OCI-LY7 (cell line): ENCODE data around the gene DPH6. TPM values are rescaled to one million over a fixed set of nuclear protein-coding genes. Genes with fewer than 3 reads are reported as not detected.

Experiments used
- BruUV-seq: library from RNA; stranded (reverse); fragments of 400-500 nt; replicated peaks from 2 replicates; lab custom pipeline; 2021; lab: Mats Ljungman, UMichigan
- CTCF ChIA-PET: fragments of 300-600 bp; sonication (Branson Sonifier 250); formaldehyde crosslinking; loops from one replicate; lab custom pipeline; 2022; ENCODE audit warnings: antibody characterized with exemption; ENCODE audit not compliant: unreplicated experiment; lab: Charles Lee
- POLR2A ChIA-PET: fragments of 300-600 bp; sonication (Branson Sonifier 250); formaldehyde crosslinking; loops from one replicate; lab custom pipeline; 2022; ENCODE audit warnings: antibody characterized with exemption; lab: Charles Lee
- DNase-seq: peaks from one replicate; pipeline ENCODE4 v3.0.0-alpha.2; 2015; ENCODE audit warnings: low spot score
- H2AFZ ChIP-seq: fragments of 200-600 bp; sonication (generic), shearing (Covaris generic); 2 replicates; pipeline ENCODE4 v1.6.1; 2014; ENCODE audit warnings: mild to moderate bottlenecking, antibody characterized with exemption, low read length, moderate library complexity
- H3K27ac ChIP-seq: fragments of 200-600 bp; sonication (generic); 2 replicates; pipeline ENCODE4 v1.5.1; 2014; ENCODE audit warnings: mixed run types, low read depth, mild to moderate bottlenecking, moderate library complexity, low read length, inconsistent platforms; ENCODE audit not compliant: poor library complexity, severe bottlenecking
- H3K36me3 ChIP-seq: fragments of 200-600 bp; sonication (generic); 2 replicates; pipeline ENCODE4 v1.6.1; 2014; ENCODE audit warnings: mild to moderate bottlenecking, antibody characterized with exemption, low read length, moderate library complexity, mixed read lengths; ENCODE audit not compliant: insufficient read depth
- H3K4me1 ChIP-seq: fragments of 200-600 bp; sonication (generic); 2 replicates; pipeline ENCODE4 v1.5.1; 2014; ENCODE audit warnings: mild to moderate bottlenecking, low read length; ENCODE audit not compliant: insufficient read depth, poor library complexity, severe bottlenecking
- H3K4me2 ChIP-seq: fragments of 200-600 bp; sonication (generic); 2 replicates; pipeline ENCODE4 v1.6.1; 2014; ENCODE audit warnings: mild to moderate bottlenecking, low read length
- H3K4me3 ChIP-seq: fragments of 200-600 bp; sonication (generic); 2 replicates; pipeline ENCODE4 v1.5.1; 2014; ENCODE audit warnings: mild to moderate bottlenecking, low read depth, low read length; ENCODE audit not compliant: poor library complexity, severe bottlenecking
- H3K79me2 ChIP-seq: fragments of 200-600 bp; sonication (generic); 2 replicates; pipeline ENCODE4 v1.6.1; 2016; ENCODE audit warnings: low read depth, mild to moderate bottlenecking, low read length, moderate library complexity, mixed read lengths; ENCODE audit not compliant: insufficient read depth
- H3K9me2 ChIP-seq: fragments of 200-600 bp; sonication (generic); 2 replicates; pipeline ENCODE4 v1.6.1; 2016; ENCODE audit warnings: mild to moderate bottlenecking, low read length, mixed read lengths; ENCODE audit not compliant: insufficient read depth
- H3K9me3 ChIP-seq: fragments of 200-600 bp; sonication (generic); 2 replicates; pipeline ENCODE4 v1.6.1; 2014; ENCODE audit warnings: mild to moderate bottlenecking, mixed run types, low read length, mixed read lengths
- H4K20me1 ChIP-seq: fragments of 200-600 bp; sonication (generic); 2 replicates; pipeline ENCODE4 v1.6.1; 2014; ENCODE audit warnings: mild to moderate bottlenecking, antibody characterized with exemption, low read length, moderate library complexity, mixed read lengths; ENCODE audit not compliant: insufficient read depth
- CTCF ChIP-seq: fragments of 200-600 bp; sonication (generic); conservative IDR thresholded peaks from 2 replicates; pipeline ENCODE4 v1.5.1; 2014; ENCODE audit warnings: mild to moderate bottlenecking, antibody characterized with exemption, low read length, moderate library complexity, mixed read lengths
- EZH2phosphoT487 ChIP-seq: fragments of 200-600 bp; sonication (generic); IDR thresholded peaks from 2 replicates; pipeline ENCODE4 v1.6.1; 2018; ENCODE audit warnings: low read depth, borderline replicate concordance, mild to moderate bottlenecking, mixed run types, antibody characterized with exemption, low read length, moderate library complexity, mixed read lengths
- intact Hi-C: fragments of 100-400 bp; cut with micrococcal nuclease; formaldehyde crosslinking; loops from one replicate; pipeline ENCODE4 v1.10.0; 2022; ENCODE audit not compliant: unreplicated experiment
- total RNA-seq, 2 experiments: library from RNA; depleted of rRNA in 1 of 2; stranded (reverse); fragments of >200 nt in 1 of 2; shearing (Covaris generic) in 1 of 2; gene quantifications; 2 replicates each; pipeline ENCODE4 v1.2.3, GENCODE V29; 2014 to 2022

Gene DPH6
- total RNA-seq, 2 experiments from 2014 or later, result 12.6 to 21.4 TPM

- ChIA-PET POLR2A (no interaction called here), CTCF (no interaction called here)
- Histone ChIP-seq H3K9me3 (no peaks in the 10 kb centered on the region), H4K20me1 (no peaks in the 10 kb centered on the region), H3K79me2 (no peaks in the 10 kb centered on the region), H3K4me2 (no peak overlapping the region), H3K4me3 (no peak overlapping the region), H3K27ac (no peak overlapping the region), H2AFZ (no peak overlapping the region), H3K4me1 (no peaks in the 10 kb centered on the region), H3K9me2 (no peaks in the 10 kb centered on the region), H3K36me3 (no peaks in the 10 kb centered on the region)
- no peak for TF ChIP-seq EZH2phosphoT487
- TF ChIP-seq CTCF, result no peak
- no peak for DNase-seq
- no TSS peak for BruUV-seq
- intact Hi-C loops, result no loop called here
Measured at GRCh38 chr15:35327789-35328188, 218.2 kb downstream of the DPH6 start.

GRCh38 chr15:35325374-35325941 is 220.5 kb downstream of the DPH6 start:
- H3K9me2 ChIP-seq, result no peaks in the 10 kb centered on the region
- POLR2A ChIA-PET, result interaction anchor here (0.7 kb wide), 2 partner anchors 8 to 11 kb away, joined by 3 read pairs; no protein-coding TSS in a partner anchor
- H3K4me3 ChIP-seq, result no peak overlapping the region
- intact Hi-C loops, result loop anchor here (1.0 kb wide), 1 partner anchor 39 kb away; no protein-coding TSS in a partner anchor
- no peak overlapping the region for H2AFZ ChIP-seq
- TF ChIP-seq CTCF (no peak), EZH2phosphoT487 (no peak)
- CTCF ChIA-PET, result no interaction called here
- no peak for DNase-seq
- H3K79me2 ChIP-seq, result no peaks in the 10 kb centered on the region
- no TSS peak for BruUV-seq
- no peaks in the 10 kb centered on the region for H3K36me3 ChIP-seq
- no peak overlapping the region for H3K4me2 ChIP-seq
- H3K27ac ChIP-seq, result no peak overlapping the region
- H3K9me3 ChIP-seq, result no peaks in the 10 kb centered on the region
- H4K20me1 ChIP-seq, result no peaks in the 10 kb centered on the region
- no peaks in the 10 kb centered on the region for H3K4me1 ChIP-seq

- H3K36me3 ChIP-seq, result no peaks in the 10 kb centered on the region
- DNase-seq, result no peak
- no peak overlapping the region for H2AFZ ChIP-seq
- ChIA-PET CTCF (no interaction called here), POLR2A (no interaction called here)
- H4K20me1 ChIP-seq, result no peaks in the 10 kb centered on the region
- no peaks in the 10 kb centered on the region for H3K9me2 ChIP-seq
- H3K9me3 ChIP-seq, result no peaks in the 10 kb centered on the region
- H3K79me2 ChIP-seq, result no peaks in the 10 kb centered on the region
- H3K4me3 ChIP-seq, result no peak overlapping the region
- H3K4me2 ChIP-seq, result no peak overlapping the region
- TF ChIP-seq EZH2phosphoT487 (no peak), CTCF (no peak)
- intact Hi-C loops, result no loop called here
- no peaks in the 10 kb centered on the region for H3K4me1 ChIP-seq
- H3K27ac ChIP-seq, result no peak overlapping the region
- BruUV-seq, result no TSS peak
Measured at GRCh38 chr15:35323141-35323540, 222.8 kb downstream of the DPH6 start.
